ENCODE results near the gene PLD1.

Gene PLD1

DNA sequence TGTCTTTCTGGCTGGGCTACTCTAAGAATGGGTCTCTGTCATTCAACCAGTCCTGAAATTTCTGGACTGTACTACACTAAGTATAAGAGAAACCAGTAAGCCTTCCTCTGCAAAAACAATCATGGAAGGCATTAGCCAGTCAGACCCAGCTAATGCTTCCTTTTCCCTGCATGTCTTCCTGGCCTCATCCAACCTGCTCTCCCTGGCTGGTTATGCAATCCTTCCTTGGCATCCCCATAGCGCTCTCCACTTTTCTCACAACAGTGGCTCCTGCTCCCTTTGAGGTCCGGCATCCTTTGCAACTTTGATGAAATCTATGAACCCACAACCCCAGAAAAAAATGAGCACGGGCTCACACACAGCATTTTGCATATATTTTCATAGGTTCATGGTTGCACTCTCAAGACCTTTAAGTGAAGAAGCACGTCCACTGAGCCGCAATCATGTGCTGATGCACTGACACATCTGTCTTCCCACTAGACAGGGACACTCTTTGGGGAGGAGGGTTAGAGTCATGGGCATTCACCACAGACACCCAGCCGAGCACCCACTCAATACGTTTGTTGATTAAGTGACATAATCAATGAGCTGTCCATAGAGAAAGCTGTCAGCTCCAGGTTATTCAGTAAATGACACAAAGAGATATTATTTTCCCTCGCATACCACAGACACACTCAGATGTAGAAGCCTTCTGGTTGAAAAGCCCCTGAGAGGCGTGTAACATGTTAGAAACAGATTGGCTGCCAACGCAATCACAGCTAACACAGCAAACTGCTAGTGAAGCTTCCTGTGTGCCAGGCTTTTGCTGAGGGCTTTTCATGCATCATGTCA, 66.7 kb downstream of the PLD1 start:
- DNase-seq = no peak

DNA sequence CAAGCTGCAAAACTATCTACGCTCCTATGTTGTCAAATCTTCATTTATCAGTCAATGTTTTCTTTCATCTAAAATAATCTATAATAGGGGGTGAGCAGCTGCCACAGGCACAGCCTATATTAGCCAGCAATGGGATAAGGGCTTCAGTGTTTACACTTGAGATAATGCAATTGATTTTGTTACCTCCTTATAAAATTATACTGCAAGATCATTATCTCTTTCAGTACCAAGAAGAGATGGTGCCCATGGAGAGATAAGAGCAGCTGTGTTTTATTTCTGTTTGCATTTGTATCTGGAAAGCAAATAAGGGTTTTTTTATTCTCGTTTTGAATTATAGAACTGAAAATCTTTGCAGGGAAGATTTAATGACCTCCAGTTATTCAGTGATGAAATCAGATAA, 68.9 kb downstream of the PLD1 start:
- DNase-seq = peak; percentile 13

GRCh38 chr3:171736556-171736955, 73.7 kb downstream of the PLD1 start:
- no peak for DNase-seq

- no peak for DNase-seq
These were observed 76.7 kb downstream of the PLD1 start for GRCh38 chr3:171733561-171733960.

DNA sequence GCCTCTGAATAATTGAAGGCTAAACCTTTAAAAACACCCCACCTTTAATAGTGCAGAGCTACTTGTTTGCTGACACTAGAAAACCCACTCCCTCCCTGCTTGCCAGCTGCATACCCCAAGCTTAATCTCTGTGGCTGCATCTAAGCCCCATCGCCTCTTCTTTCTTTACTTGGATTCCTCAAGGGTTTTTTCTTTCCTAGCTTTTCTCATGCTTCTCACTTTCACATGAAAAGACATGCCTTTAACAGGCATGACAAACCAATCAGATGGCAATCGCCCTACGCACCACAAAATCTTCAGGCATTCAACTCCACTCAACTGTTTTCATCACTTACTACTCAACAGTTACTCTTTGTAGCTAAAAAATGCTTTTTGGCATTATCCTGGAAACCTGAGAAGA, 77.5 kb downstream of the PLD1 start:
- DNase-seq = no peak

DNA sequence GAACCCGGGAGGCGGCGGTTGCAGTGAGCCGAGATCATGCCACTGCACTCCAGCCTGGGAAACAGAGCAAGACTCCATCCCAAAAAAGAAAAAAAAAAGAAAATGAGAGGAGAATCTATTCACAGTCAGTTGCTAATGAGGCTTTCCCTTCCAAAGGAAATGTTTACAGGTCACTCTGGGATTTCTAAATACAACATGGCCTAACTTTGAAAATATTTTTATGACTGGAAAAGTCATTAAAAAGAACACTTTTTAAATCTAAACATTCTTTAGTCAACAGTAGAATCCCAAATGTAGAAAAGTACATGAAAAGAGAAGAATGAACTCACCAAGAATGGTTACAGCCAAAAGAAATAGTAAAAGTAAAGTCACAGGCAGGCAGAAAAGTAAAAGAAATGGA, 78.6 kb downstream of the PLD1 start:
- DNase-seq = no peak

- no peak for DNase-seq
These were observed 80.6 kb downstream of the PLD1 start for GRCh38 chr3:171729452-171730334.

GRCh38 chr3:171727288-171727687, 83.0 kb downstream of the PLD1 start:
- DNase-seq = no peak

DNA sequence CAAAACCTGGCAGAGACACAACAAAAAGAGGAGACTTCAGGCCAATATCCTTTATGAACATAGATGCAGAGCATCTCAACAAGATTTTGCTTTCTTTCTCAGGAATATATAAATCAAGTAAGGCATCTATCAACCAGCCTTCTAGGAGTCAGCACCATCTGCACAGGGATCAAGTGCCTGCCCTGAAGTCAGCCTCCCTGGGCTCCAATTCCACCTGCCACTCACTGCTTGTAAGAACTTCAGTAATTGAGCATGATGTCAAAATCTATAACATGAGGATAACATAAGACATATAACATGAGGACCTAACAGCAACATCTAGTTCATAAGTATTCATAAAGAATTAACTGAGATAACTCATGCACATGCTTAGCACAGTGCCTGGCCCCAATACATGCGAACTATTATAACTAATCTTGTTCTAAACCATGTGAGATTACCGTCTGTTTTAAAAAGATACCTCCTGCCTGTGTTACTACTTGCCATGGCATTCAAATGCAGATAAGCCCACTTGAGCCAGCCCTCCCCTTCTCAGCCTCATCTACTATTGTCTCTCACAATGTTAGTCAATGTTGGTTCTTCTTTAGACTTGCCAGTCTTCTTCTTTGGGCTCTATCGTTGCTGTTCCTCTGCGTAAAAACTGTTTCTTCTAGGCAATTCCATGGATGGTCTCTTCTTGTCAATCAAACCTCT, 91.6 kb downstream of the PLD1 start:
- DNase-seq = no peak

GRCh38 chr3:171715155-171715554, 95.1 kb downstream of the PLD1 start:
- DNase-seq = no peak

- DNase-seq = no peak
These were observed 97.9 kb downstream of the PLD1 start for GRCh38 chr3:171712171-171712938.

DNA sequence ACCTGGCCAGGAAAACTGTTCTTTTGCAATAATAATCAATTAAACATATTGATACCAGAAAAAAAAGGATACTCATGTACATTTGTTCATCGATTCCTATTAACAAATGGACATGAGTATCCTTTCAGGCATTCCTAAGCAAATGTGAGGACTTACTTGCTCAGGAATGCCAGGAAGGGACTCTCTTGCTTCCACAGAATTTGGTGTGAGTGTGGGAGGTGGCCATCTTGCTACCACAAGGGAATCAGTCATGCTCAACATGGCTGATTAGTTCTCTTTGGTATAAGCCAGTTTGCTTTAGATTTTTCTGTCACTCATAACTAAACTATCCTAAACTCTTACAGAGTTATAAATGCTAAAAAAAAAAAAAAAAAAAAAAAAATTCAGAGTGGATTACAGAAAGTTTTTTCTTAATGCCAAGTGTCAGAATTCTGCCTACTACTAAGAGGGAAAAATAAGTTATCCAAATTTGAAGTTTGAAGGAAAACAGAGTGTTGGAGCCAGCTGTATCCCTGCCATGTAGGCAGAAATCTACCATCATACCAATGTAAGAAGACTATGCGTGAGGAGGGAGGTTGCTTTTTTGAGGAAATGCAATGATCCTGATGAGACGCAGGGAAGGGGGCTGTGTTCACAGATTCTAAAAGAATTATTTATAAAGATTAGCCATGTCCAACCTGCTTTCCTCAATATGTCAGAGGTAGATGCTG, 98.7 kb downstream of the PLD1 start:
- DNase-seq = no peak

GRCh38 chr3:171710359-171710758, 99.9 kb downstream of the PLD1 start:
- DNase-seq = no peak

GRCh38 chr3:171704814-171705213, 105.5 kb downstream of the PLD1 start:
- DNase-seq = no peak

DNA sequence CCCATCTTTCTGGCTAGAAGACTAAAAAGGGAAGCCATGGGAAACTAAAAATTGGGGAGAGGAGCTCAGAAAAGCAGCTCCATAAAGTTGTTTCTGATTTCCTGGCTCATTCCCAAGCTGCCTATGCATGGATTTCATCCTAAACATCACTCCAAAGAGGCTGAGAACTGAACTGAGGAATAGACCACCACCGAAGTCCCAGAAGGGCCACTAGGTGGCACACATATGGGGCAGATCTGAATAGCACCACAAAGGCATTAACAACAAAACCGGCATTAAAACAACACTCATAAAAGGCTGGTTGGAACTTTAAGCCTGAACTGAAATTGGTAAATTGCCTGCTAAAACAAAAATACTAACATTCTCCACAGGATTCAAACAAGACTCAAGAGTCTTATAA, 106.3 kb downstream of the PLD1 start:
- peak; percentile 21 for DNase-seq

DNA sequence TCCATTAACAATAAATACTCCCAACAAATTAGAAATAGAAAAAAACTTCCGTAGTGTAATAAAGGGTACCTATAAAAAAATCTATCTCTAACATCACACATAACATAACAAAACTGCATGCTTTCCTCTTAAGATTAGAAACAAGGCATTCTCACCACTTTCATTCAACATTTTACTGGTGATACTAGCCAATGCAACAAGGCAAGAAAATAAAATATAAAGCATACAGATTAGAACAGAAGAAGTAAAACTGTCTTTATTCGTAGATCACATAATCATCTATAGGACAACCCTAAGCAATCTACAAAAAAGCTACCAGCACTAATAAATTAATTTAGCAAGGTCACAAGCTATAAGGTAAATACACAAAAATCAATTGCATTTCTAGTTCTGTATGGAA, 107.1 kb downstream of the PLD1 start:
- DNase-seq = no peak

DNA sequence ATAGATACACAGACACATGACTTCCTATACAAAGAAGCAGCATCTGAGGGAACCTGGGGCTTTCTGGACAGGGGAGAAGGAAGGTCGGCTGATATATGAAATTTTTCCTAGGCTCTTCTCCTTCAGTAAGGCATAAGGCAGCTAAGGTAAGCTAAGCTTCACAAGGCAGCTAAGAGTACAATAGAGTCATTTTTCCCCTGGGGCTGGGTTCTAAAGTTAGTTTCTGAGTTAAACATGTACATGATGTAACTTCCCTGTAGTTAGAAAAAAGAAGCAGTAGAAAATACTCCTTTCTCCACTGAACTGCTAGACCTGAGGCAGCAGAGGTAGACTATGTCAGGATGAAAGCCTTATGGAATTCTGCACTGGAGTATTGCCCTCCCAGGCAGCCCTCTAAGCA, 109.6 kb downstream of the PLD1 start:
- no peak for DNase-seq

- DNase-seq = no peak
These were observed 110.1 kb downstream of the PLD1 start for GRCh38 chr3:171700157-171700556.

DNA sequence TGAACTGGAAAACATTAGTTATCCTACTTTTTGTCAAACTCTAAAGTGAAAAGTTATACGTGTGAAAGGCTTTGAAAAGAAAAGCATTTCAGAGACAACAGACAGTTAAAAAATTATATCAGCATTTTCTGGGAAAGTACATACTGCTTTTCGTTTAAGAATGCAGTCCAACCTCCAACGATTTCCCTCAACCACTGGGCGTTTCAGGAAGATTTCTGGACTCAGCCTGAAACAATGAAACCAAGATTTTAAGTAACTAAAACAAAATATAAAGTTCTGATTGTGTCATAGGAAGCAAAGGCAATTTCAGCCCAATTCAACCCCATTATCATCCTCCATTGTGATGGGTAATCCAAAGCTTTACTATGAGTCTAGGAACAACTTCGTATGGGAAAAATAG, 110.7 kb downstream of the PLD1 start:
- no peak for DNase-seq

DNA sequence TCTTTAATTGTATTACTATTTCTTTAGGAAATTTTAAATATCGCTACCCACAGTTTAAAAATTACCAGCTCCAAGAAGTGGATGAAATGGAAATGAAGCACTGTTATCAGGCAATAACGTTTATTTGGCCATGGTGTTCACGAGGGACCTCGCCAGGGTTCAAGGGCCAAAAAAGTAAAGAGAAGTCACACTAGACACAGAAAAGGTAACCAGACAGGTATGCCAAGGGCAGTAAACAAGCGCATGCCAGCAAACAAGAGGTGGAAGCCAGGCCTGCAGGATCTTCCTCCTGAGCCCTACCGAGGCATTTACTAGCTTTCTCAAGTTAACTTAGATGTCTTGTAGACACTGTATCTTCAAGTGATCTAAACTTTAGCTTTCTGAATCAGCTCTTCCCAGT, 113.5 kb downstream of the PLD1 start:
- no peak for DNase-seq

DNA sequence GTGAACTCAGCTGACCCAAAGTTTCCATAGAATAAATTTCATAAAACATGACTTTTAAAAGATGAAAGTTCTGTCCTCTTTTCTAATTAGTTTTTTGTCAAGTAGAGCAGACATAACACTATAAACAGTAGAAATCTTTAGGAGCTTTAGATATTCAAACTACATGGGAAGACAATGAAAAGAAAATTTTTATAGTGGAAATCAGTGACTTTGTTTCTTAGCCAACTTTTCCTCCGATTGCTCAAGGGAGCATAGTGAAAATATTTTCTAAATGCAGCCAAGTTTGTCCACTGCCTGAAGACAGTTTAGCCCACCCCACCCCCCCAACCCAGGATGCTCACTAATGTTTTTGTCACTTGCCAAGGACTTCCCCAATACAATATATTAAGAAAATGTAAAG, 114.9 kb downstream of the PLD1 start:
- no peak for DNase-seq

- no peak for DNase-seq
These were observed 115.4 kb downstream of the PLD1 start for GRCh38 chr3:171694888-171695287.
